SK-N-SH (cell line): Measurements from ENCODE around the gene SCO1.

Experiments
- GABPA ChIP-seq: IDR thresholded peaks from 2 replicates; pipeline ENCODE4 v1.4.0; 2012; ENCODE audit warnings: low read depth, mild to moderate bottlenecking
- GATA2 ChIP-seq: sonication (generic); formaldehyde crosslinking; IDR thresholded peaks from 2 replicates; pipeline ENCODE4 v1.5.0; 2020; ENCODE audit warnings: mild to moderate bottlenecking, missing genetic modification reagents
- TAF1 ChIP-seq: IDR thresholded peaks from 2 replicates; pipeline ENCODE4 v1.6.1; 2012; ENCODE audit warnings: low read depth, mild to moderate bottlenecking, low read length, moderate library complexity, borderline replicate concordance
- TCF12 ChIP-seq: IDR thresholded peaks from 2 replicates; pipeline ENCODE4 v1.4.0; 2012
- TF ChIP-seq, protein P1 (sequence below): IDR thresholded peaks from 2 replicates; pipeline ENCODE4 v1.4.0; 2012; ENCODE audit warnings: low read depth
- TF ChIP-seq, protein P2 (sequence below): IDR thresholded peaks from 2 replicates; pipeline ENCODE4 v1.6.1; 2012; ENCODE audit warnings: mild to moderate bottlenecking, low read depth, low read length, moderate library complexity

DNA sequence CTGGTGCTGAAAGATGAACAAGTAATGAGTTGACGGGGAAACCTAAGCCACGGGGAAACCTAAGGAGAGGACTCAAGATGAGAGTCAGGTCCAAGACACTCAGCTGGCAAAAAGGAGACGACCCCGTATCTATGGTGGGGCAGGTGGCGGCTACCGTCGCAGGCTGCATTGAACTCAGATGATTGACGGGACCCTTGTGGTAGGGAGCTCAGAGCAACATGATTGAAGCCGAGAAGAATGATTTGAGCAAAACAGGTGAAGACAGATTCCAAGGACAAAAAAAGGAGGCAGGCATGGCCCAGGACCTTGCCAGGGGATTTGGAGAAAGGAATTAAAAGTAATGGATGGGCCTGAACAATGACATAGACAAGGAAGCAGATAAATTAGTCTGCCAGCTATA lies 32.8 kb downstream of the SCO1 start:
- TF ChIP-seq TAF1 (no peak), GABPA (no peak), TCF12 (no peak), GATA2 (CRISPR knock-in tag) (no peak)
- TF ChIP-seq, protein P1, sequence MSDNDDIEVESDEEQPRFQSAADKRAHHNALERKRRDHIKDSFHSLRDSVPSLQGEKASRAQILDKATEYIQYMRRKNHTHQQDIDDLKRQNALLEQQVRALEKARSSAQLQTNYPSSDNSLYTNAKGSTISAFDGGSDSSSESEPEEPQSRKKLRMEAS, result no peak
- TF ChIP-seq, protein P2, sequence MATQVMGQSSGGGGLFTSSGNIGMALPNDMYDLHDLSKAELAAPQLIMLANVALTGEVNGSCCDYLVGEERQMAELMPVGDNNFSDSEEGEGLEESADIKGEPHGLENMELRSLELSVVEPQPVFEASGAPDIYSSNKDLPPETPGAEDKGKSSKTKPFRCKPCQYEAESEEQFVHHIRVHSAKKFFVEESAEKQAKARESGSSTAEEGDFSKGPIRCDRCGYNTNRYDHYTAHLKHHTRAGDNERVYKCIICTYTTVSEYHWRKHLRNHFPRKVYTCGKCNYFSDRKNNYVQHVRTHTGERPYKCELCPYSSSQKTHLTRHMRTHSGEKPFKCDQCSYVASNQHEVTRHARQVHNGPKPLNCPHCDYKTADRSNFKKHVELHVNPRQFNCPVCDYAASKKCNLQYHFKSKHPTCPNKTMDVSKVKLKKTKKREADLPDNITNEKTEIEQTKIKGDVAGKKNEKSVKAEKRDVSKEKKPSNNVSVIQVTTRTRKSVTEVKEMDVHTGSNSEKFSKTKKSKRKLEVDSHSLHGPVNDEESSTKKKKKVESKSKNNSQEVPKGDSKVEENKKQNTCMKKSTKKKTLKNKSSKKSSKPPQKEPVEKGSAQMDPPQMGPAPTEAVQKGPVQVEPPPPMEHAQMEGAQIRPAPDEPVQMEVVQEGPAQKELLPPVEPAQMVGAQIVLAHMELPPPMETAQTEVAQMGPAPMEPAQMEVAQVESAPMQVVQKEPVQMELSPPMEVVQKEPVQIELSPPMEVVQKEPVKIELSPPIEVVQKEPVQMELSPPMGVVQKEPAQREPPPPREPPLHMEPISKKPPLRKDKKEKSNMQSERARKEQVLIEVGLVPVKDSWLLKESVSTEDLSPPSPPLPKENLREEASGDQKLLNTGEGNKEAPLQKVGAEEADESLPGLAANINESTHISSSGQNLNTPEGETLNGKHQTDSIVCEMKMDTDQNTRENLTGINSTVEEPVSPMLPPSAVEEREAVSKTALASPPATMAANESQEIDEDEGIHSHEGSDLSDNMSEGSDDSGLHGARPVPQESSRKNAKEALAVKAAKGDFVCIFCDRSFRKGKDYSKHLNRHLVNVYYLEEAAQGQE, result no peak
